GM18907 (cell line): ENCODE data around the gene ACTN1.

Experiments used
- ATAC-seq: cut with Tn5 transposase; IDR thresholded peaks from one replicate; pipeline ENCODE4 v1.9.1; 2021; ENCODE audit warnings: mild to moderate bottlenecking, moderate library complexity; ENCODE audit not compliant: unreplicated experiment

Gene ACTN1

DNA sequence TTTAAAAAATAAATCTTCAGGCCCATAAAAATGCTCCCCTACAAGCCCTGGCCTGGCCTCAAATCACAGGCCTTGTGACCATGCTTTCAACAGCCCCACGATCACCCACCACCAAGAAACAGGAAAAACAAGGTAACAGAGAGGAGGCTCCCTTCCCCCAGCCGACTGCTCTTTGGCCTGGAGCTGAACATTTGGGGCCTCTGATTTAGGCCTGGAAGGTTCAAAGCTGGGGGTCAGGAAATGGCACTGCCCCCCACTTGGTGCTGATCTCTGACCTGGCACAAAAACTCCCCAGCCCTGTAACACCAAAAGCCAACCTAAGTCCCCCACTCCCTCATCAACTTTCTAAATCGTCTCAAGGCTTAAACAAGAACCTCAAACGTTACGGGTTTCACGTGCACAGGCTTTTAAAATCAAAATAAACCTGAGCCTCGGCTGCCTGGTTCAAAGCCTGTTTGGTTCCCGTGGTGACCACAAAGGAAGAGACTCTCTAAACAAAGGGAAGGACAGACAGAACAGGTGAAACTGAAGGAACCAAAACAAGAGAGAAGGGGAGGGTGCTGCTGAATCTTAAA, 9.0 kb downstream of the ACTN1 start:
- no peak for ATAC-seq

DNA sequence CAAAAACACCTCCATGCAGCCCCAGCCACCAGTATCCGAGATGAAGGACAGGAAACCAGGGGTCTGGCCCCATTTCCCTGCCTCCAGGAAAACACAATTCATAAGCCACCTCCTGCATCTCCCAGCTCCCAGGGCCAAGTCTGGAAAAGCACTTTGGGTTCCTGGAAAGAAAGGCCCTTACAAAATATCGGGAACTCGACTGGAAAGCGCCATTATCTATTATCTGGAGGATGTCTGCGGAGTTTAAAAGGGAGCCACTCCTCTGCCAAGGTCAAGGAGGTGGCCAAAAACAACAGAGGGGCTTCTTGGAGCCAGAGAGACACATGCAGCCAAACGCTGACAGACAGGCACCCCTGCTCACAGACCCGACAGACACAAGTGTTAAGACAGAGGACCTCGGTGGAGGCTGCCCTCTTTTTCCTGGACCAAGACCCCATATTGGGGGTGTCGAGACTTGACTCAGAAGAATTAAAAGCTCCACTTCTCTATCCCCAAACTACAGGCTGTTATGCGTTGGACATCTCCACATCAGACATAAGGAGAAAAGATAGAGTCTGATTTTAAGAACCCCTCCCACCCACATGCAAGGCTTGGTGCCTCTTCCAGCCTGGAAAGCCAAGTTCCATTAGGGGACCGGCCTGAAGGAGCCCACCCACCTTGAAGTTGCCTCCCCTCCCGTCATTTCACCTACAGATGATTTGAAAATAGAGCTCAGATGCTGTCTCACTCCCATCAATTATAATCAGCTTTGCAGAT, 9.6 kb downstream of the ACTN1 start:
- no peak for ATAC-seq

DNA sequence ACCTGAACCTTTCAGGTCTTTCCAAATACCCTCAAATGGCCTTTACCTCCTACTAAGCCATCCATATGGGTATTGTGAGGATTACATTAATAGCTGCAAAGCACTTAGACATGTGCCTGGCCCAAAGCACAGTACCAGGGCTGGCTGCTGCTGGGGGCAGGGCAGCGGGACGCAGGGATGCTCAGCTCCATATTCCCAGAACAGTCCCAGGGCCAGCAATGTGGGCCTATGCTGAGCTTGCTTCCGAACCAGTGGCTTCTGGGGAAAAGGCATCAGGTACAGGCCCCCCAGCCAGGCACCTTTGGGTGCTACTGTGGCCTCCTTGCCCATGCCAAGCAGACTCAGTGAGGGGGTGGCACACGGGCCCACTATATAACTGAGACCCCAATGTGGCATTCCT, 10.4 kb downstream of the ACTN1 start:
- ATAC-seq = no peak

DNA sequence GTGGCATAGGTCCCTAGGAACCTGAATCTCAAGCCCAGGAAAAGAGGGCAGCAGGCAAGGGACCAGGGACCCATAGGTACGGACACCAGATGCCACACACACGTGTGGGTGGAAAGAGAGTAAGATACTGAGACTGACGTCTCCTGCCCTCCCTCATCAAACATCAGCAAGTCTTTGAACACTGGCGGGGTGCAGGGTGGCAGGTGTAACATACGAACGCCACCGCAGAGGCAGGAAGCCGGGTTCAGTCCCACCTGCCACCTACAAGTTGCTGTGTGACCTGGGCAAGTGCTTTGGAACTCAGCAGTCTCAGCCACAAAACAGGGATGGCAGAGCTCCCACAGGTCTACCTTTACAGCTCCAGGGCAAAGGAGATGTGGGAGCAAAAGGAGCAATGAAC, 11.1 kb downstream of the ACTN1 start:
- no peak for ATAC-seq

DNA sequence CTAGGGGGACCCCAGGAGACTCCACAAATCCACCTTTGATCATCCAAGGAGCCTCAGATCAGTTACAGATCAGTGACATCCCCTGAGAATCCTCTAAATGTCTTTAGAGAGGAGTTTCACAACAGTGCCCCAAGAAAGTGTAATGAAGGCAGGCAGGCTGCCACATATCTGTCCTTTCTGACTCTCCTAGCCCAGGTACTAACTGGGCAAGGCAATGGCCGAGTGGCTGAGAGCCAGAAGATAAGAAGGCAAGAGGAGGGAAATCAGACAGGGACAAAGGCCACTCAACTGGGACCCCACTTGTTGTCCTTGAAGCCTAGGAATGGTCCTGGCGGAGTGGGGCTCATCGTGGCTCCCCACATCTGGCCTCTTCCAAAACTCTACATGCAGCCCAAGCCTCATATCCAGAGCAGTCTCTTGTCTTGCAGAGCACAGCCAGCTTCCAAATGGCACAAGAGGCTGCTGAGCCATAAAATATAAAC, 11.6 kb downstream of the ACTN1 start:
- ATAC-seq = no peak

DNA sequence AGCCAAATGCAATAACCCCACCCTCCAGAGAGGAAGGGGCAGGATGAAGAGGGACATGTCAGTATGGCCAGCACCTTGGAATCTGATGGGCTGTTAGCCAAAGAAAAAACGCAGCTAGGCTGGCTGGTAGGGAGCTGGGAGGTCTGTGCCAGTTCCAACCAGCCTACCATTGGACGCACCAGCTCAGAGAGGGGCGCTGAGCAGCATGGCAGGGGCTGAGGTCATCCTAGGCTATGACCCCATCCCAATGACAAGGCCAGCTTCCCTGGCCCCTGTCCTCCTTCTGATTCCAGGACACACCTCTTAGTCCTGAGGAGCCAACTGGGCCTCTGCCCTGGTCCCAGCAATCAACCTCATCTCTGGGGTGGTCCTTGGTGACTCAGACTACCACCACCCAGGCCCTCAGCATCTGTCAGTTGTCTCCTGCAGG, 12.2 kb downstream of the ACTN1 start:
- no peak for ATAC-seq

DNA sequence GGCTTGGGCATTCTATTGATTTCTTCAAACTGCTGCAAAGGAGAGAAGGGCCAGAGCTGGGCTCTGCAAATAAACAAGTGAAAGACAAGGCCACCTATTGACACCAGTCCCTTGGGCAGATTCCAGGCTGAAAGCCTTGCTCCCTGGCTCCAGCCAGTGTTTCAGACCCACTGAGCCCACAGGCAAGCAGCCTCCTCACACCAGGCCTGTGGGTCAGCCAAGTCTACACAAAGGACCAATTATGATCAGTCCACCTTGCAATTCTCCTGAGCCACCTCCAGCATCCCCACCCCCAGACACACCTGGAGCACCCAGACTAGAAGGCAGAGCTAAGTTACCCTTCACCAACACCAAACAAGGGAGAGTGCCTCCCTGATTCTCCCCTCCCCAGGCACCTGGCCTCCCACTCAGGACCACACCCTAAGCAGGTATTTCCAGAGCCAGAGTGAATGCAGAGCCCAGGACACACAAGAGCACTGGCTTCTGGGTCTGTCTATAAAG, 13.8 kb downstream of the ACTN1 start:
- no peak for ATAC-seq

DNA sequence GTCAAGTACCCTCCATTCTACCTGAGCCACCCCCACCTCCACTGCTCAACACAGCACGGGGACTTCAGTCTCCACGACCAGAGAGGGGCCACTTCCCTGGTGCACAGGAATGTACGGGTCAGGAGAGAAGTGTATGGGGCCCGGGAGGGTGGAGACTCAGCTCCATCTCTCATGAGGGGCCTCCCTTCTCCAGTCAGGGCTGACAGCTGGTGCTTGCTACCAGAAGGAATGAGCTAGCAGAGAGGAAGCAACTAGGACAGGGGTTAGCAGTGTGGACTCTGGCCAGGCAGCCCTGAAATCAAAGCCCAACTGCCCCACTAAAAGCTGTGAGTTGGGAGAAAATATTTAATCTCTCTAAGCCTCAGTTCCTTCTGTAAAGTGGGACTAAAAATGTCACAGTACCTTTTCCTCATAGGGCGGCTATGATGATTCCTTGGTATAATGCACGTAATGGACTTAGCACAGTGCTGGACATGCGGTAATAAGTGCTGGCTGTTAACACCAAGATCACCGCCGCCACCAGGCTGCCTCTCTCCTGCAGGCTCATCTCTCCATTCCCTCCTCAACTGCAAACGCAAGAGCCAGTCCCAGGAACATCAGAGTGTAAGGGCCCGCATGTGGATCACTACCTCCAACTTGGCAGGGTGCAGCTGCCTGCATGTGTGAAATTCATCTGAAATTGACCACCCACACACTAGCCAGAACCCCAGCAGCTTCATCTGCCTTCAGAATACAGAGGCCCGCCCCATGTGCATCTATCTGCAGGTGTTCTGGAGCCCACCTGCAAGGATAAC, 14.6 kb downstream of the ACTN1 start:
- ATAC-seq = no peak

DNA sequence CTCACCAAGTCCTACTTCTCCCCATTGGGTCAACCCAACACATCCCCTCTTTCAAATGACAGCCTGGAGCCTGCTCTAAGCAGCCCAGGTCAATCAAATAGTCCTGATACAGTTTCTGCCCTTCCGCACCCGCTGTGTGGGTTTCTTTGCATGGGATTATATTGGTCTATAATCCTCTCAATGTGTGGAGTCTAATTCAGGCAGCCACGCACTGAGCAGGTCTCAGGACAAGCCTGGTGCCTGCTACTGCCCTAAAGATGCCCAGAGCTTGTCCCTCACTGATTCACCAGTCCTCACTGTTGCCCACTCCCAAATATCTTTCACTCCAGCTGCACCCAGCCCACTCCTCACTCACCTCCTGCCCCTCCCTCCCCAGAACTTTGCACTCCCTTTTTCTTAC, 16.4 kb downstream of the ACTN1 start:
- ATAC-seq = no peak

DNA sequence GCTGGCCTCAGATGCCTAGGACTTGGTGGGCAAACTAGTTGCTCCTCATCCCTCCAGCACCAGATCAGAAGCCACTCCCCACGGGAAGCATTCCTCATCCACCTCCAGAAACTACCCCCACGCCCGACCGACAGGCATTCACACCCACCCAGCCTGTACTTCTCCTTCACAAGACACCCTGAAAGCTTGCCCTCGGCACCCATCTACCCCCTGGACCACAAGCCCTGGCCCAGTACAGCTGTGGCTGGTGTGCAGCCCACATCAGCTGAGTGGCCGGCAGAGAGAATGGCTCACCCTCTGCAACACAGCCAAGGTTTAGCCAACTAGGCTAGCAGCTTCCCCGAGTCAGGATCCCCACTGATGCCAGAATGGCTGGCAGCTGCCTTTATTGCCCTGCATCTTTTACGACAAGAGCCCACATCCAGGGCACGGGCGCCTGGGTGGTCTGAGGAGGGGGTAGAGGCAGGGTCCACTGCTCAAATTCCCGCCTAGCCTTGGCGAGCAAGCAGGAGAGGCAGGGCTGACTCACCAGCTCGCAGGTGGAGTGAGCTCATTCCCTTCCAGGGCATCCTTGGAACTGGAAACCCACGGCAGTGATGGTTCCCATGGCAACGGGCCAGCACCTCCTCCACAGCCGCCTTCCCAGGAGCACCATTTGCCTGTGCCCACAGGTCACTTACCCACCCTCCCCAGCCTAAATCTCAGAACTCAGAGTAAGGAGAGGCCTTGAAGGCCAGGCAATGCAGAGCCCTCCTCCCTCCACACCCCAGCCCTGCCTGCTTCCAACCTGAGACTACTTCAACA, 17.1 kb downstream of the ACTN1 start:
- no peak for ATAC-seq

DNA sequence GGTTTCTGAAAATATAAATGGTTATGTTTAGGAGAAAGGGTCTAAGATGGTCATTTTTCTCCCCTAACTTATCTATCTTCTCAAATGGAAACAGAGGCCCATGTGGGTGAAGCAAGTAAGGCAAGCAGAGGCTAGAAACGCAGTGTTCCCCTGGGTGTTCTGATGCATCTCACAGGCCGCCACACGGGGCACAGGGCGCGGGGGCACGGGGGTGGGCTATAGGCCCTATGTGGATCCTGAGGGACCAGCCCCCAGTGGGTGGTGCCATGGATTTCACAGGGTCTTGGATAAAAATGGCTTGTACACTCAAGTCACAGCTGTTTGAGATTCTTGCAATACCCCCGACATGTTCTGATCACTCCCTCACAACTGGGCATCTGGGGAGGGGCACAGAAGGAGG, 17.7 kb downstream of the ACTN1 start:
- ATAC-seq = no peak

DNA sequence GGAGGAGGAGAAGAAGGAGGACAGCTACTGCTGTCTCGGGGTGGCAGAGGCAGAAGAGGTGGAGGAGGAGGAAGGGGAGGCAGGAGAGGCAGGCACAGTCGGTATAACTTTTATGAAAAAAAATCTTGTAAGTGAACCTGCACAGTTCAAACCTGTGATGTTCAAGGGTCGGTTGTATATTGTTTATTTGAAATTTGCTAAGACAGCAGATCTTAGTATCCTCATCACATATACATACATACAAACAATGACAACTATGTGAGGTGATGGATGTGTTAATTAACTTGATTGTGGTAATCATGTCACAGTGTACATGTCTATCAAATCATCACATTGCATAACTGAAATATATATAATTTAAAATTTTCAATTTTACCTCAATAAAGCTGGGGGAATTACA, 19.0 kb downstream of the ACTN1 start:
- no peak for ATAC-seq

DNA sequence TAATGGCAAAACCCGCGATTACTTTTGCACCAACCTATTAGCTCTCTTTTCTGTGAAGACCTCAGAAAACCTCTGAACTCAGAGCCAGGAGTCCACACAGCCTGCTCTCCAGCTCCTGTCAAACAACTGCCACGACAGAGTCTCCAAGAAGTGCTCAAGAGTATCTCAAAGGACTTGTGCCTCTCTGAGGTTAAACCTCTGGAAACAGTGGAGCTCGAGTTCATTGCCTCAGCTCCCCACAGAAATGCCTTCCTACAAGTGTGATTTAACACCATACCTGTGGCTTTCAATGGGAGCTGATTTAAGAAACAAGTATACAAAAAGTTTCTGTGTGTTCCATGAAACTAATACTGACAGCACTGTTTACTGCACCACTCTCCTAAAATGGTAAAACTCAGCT, 20.1 kb downstream of the ACTN1 start:
- ATAC-seq = no peak

DNA sequence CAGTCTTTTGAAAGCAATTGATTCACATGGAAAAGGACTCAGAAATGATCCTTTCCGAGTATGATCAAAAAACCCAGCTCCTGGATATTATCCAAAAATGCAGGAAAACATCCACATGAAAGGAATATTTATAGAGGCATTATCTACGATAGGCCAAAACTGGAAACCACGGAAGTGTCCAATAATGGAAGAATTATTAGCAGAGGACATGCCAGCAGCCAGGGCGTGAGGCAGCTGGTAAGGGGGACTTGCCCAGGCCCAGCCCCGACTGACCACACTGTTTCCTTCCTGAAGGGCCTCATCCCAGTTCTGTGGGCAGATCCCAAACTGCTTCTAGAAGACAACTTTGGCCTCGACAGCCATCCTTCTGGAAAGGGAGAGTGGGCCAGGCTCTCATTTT, 20.5 kb downstream of the ACTN1 start:
- no peak for ATAC-seq

DNA sequence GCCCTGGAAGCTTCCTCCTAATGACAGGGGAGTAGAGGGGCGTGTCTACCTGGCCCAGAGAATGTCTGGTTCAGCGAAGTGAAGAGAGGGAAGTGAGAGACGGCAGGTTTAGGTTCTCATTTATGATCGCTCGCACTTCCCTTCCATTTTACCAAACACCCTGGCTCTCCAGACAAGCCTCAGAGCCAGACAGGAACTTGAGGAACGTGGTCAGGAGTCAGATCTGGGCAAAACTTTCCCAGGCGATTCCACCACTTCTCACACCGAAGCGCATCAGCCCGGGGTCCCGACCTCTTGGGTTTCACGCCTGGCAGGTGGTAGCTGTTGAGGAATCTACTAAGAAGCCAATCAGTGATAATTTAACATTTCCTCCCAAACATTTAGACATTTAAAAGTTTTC, 21.3 kb downstream of the ACTN1 start:
- no peak for ATAC-seq

DNA sequence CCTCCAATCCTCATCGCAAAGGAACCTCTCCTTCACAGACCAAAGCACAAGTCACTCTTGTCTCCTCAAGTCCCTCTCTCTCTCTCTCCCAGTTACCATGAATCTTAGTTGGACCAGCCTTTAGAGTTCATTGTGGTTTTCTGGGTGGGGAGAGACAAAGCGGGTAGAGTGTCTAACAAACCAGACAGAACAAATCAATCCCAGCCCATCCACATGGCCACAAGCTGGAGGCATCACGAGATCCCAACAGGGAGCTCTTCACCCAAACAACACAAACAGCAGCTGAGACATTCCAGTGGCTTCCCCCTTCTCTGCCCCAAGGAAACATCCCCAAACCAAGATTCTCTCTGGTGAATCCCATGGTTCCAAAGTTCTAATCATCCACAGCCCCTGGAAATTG, 22.4 kb downstream of the ACTN1 start:
- no peak for ATAC-seq

DNA sequence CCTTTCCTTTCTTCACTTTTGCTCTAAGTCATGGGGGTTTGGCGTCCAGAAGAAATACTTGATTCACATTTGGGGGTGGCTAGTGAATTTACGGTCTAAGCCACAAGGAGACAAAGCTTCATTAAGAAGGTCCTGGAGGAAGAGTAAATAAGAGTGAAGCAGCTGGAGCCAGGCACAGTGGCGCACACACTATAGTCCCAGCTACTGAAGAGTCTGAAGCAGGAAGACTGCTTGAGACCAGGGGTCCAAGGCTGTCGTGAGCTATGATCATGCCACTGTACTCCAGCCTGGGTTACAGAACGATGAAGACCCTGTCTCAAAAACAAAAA, 23.3 kb downstream of the ACTN1 start:
- ATAC-seq = no peak

DNA sequence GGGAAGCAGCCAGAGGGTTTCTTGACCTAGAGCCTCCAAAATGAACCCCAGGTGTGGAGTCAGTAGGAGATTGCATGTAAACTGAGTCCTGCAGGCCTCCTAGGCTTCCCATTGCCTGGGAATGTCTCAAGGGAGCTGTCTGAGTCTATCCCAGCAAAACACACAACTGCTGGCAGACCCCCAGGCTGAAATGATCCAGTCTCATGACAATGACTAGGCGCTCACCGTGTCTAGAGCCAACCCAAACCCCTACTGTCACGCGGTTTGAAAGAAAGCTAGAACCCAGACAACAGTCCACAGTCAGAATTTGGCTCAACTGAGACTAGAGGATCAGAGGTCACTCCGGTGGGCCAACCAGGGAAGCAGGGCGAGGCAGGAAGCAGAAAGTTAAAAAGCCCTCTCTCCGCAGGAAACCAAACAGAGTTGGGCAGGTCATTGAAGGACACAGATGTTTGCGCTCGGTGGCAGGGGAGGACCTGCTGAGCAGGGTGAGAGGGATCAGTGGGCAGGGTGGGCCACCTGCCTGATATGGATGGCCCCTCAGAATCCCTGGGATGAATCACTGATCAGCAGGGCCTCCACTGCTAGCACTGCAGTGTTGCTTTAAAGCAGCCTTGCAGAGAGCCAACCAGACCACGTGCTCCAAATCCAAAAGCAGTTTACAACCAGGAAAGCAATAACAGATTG, 23.8 kb downstream of the ACTN1 start:
- ATAC-seq = no peak

DNA sequence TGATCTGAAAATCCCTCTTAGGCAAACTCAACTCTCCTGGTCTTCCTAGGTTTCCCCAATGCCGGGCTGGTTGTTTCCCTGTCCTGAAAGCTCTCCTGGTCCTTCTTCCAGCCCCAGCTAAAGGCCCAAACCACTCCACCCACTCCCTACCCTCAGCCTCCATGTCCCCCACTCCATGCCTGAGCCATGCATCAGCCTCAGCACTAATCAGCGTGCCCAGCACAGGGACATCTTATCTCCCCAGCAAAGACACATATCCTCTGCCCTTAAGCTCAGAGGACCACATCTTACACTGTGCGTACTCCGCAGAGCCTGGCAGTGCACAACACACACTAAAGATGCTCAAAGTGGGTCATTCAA, 25.9 kb downstream of the ACTN1 start:
- no peak for ATAC-seq

DNA sequence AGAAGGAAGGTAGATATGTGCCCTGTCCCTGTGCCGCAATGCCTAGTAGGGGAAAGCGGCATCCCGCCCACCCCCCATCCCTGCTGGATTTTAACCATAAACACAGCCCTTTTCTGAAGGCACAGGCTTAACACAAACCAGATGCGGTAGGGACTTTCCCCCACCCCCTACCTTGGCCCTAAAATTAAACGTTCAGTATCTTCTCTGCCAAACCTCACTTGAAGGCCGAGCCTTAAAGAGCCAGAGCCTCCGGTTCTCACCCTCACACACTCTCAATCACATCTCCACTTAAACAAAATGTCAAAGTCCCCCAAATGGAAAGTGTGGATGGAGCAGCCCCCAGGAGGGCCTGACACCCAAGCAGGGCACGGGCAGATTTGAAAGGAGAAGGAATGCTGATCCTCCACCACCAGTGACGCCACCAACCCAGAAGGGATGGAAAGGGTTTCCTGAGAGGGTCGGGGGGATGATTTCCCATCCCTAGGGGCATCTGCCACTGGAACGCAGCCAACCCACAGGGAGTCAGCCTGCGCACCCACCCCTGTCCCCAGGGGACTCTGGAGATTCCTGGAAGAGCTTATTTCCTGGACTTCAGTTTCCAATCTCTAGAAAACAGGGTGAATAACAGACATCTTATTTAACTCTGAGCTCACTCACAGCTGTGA, 26.4 kb downstream of the ACTN1 start:
- ATAC-seq = no peak
